Right cardiac atrium (tissue), 5 donors: ENCODE data around the gene KCNK7. TPM values are rescaled to one million over a fixed set of nuclear protein-coding genes. Genes with fewer than 3 reads are reported as not detected.

Experiments used
- ATAC-seq, 2 donors: fragments of 200-7000 bp; cut with Tn5 transposase; one replicate each; pipeline versions ENCODE4 v1.8.0 to v1.9.1; 2020; ENCODE audit warnings: moderate library complexity in 2 of 2, mild to moderate bottlenecking in 1 of 2
- DNase-seq, 3 donors: peaks; one replicate each; pipeline ENCODE4 v3.0.0-alpha.2; 2020
- H3K27ac ChIP-seq: one replicate; pipeline ENCODE4 v1.5.1; 2013; ENCODE audit warnings: mild to moderate bottlenecking, low read length, control low read depth, moderate library complexity
- H3K27me3 ChIP-seq: one replicate; pipeline ENCODE4 v1.6.1; 2013; ENCODE audit not compliant: control insufficient read depth, insufficient read depth
- H3K4me1 ChIP-seq: one replicate; pipeline ENCODE4 v1.6.1; 2013; ENCODE audit warnings: low read length; ENCODE audit not compliant: control insufficient read depth, insufficient read depth
- H3K4me3 ChIP-seq: one replicate; pipeline ENCODE4 v1.5.1; 2013; ENCODE audit warnings: low read length, control low read depth
- H3K9me3 ChIP-seq: one replicate; pipeline ENCODE4 v1.6.1; 2013; ENCODE audit warnings: low read length; ENCODE audit not compliant: control insufficient read depth
- WGBS: extraction: QIAGEN DNeasy Blood & Tissue Kit; methylation state at CpG from one replicate; pipeline ENCODE4 v1.1.7; 2013; 5-methylcytosine and 5-hydroxymethylcytosine counted together
- intact Hi-C, 4 donors: fragments of 100-400 bp; cut with DNase I; formaldehyde crosslinking; loops; one replicate each; pipeline versions ENCODE4 v1.11.0 to v1.14.0; 2022 to 2023
- polyA plus RNA-seq: library from polyadenylated mRNA; stranded (reverse); fragments of 200-250 nt; gene quantifications from one replicate; pipeline ENCODE4 v1.2.3, GENCODE V29; 2013
- total RNA-seq, 4 donors: library from RNA; stranded (reverse); fragmentation: NEBNext Ultra II Directional; extraction: Animal tissue kit (Norgen Biotek cat#: 25700); gene quantifications; one replicate each; pipeline ENCODE4 v1.2.1, GENCODE V29; 2021
- donor health status: healthy with polysubstance abuse.
- donor health status: DM: no; HTN: yes; CAD: no.
- donor health status: DM: no; HTN: no; CAD: no.
- donor health status: DM: no; HTN: yes; CAD: no; lungs with severe emphysema.
- donor health status: DM: yes; HTN: yes; CAD: no.

Gene KCNK7
- total and polyA plus RNA-seq, 5 donors = 0.18 to 0.88 (median 0.31) TPM

DNA sequence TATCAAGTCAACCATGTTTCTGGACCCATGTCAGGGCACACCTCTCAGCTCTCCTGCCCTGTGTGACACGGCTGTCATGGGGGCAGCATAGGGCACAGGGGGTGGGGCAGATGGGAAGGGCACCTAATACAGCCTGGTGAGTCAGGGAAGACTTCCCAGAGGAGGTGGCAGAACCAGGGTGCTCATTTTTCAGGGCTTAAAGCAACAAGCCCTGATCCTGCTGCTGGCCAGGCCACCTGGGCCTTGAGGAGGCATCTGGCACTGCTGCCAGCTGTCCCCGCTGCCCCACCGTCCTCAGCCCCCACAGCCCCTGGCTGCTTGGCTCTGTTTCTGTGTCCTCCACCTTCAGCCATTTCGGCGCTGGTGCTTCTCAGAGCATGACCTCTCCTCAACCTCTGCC is 14.1 kb upstream of the KCNK7 start:
- intact Hi-C loops = loop anchor here in 2 of 4 donors (5.0 to 10.0 kb wide), 2 partner anchors 32 to 65 kb away; partner anchors contain the start of gene EHBP1L1 (in 1 of the 2)
- Histone ChIP-seq H3K4me1 (peaks cover 11% of the 10 kb centered on the region), H3K9me3 (no peaks in the 10 kb centered on the region), H3K27ac (no peak overlapping the region), H3K4me3 (no peak overlapping the region), H3K27me3 (no peaks in the 10 kb centered on the region)
- no peak for ATAC-seq
- DNase-seq = no peak
- WGBS = 78% methylated on average over 5 of the region's 5 CpGs

DNA sequence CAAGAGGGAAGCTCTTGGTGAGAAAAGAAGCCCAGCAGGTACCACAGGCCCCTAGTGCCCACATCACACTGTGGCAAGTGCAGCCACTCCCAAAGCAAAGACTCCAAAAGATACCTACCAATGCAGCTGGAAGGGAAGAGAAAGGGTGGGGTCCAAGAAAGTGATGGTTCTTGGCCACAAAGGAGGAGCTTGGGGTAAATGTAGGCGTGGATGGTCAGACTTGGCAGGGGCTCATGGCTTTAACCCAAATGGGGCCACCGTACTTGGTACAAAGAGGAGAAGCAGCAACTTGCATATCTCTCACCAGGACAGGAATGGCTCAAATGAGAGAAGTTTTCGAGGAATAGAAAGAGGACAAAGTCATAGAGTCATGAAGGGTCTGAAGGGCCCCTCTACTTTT is 13.6 kb upstream of the KCNK7 start:
- Histone ChIP-seq H3K27me3 (no peaks in the 10 kb centered on the region), H3K9me3 (no peaks in the 10 kb centered on the region), H3K4me3 (no peak overlapping the region), H3K4me1 (peaks cover 11% of the 10 kb centered on the region), H3K27ac (no peak overlapping the region)
- 38% methylated on average over 3 of the region's 3 CpGs for WGBS
- intact Hi-C loops = loop anchor here in 2 of 4 donors (10.0 kb wide), 1 partner anchor 64 kb away; no protein-coding TSS in a partner anchor
- ATAC-seq (no peak), DNase-seq (no peak)

DNA sequence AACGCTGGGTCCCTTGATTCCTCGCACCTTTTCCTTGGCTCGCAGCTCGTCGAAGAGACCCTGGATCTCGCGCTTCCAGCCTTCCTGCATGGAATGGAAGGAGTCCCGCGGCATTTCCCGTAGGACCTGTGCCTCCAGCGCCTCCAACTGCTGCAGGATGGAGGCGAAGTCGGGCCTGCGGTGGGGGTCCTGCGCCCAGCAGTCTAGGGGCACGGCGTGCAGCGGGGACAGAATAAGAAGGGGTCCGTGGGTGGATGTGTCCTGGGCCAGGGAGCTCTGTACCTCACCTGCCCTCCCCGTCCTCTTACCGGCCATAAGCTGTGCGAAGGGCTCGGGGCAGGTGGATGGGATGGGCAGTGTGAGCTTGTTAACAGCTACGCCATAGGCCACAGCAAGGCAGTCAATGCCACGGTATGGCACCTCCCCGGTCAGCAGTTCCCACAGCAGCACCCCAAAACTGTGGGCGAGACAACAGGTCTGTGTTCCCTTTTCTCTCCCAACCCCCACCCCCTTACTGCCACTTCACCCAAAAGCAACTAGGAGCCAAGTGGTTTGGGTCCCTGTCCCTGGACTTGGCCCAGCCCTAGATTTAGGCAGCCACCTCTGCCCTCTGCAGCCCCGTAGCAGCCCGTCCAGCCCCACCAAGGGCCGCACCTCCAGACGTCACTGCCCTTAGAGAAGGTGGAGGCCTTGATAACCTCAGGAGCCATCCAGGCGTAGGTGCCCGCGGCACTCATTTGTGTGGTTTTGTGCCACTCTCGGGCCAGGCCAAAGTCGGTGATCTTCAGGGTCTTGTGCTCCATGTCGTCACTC is 12.2 kb upstream of the KCNK7 start:
- no peak for ATAC-seq
- intact Hi-C loops = loop anchor here in 2 of 4 donors (10.0 kb wide), 1 partner anchor 63 kb away; no protein-coding TSS in a partner anchor
- 74% methylated on average over 37 of the region's 37 CpGs for WGBS
- H3K4me1 ChIP-seq = peaks cover 11% of the 10 kb centered on the region
- peak overlapping the region; percentile 33 for H3K27ac ChIP-seq
- no peaks in the 10 kb centered on the region for H3K27me3 ChIP-seq
- no peak overlapping the region for H3K4me3 ChIP-seq
- H3K9me3 ChIP-seq = no peaks in the 10 kb centered on the region
- no peak for DNase-seq

DNA sequence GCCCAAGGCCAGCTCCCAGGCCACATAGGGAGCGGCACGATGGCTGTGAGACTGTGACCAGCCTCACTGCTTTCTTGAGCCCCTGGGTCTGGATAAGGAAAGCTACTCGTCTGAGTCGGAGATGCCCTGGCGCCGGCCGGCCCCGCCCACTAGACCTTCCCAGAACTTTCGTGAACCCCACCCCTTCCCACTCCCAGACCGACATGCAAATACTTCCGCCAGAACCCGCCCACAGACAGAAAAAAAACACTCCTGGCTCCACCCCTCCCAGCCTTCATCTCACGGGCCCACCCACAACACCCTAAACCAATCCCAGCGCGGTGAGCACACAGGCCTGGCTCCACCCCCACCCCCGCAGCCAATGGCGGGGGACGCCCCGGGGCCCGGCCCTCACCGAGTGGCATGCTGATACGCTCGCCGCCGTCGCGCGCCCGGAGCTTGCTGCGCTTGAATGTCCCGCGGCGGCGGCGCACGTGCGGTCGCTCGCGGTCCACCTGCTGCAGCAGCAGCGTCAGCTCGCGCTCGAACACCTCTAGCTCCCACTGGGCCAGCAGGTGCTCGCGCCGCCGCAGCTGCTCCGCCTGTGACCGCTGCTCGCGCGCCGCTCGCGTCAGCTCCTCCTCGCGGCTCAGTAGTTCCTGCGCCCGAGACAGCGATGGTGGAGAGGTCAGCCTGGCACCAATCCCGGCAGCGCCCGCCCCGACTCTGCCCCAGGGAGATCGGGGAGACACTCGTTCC is 11.4 kb upstream of the KCNK7 start:
- peak; percentile 96 to 97 for ATAC-seq
- DNase-seq = peak; percentile 93 to 98 (median 98)
- WGBS = 17% methylated on average over 67 of the region's 67 CpGs
- no peaks in the 10 kb centered on the region for H3K9me3 ChIP-seq
- H3K4me3 ChIP-seq = no peak overlapping the region
- H3K27me3 ChIP-seq = no peaks in the 10 kb centered on the region
- intact Hi-C loops = loop anchor here in 2 of 4 donors (10.0 kb wide), 1 partner anchor 62 kb away; no protein-coding TSS in a partner anchor
- H3K4me1 ChIP-seq = peaks cover 11% of the 10 kb centered on the region
- peak overlapping the region; percentile 46 for H3K27ac ChIP-seq

DNA sequence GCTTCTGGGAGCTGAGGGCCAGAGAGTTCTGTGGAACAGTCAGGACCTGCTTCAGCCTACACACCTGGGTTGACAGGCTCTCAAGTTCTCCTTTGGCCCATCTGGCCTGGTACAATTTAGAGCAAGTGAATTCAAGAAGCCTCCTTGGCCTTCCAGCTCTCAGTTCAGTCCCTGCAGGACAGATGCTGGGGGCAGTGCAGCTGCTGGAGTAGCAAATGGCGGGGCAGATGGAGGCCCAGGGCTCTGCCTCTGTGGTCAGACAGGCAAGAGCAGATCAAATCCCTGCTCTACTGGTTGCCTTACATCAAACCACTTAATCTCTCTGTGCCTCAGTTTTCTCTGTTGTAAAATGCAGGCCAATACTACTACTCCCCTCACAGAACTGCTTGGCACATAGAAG is 8.7 kb upstream of the KCNK7 start:
- 100% methylated on average over 1 of the region's 1 CpG for WGBS
- Histone ChIP-seq H3K4me1 (peaks cover 10% of the 10 kb centered on the region), H3K27me3 (no peaks in the 10 kb centered on the region), H3K27ac (no peak overlapping the region), H3K4me3 (no peak overlapping the region), H3K9me3 (no peaks in the 10 kb centered on the region)
- ATAC-seq (no peak), DNase-seq (no peak)
- intact Hi-C loops = loop anchor here in 2 of 4 donors (10.0 kb wide), 1 partner anchor 59 kb away; no protein-coding TSS in a partner anchor

DNA sequence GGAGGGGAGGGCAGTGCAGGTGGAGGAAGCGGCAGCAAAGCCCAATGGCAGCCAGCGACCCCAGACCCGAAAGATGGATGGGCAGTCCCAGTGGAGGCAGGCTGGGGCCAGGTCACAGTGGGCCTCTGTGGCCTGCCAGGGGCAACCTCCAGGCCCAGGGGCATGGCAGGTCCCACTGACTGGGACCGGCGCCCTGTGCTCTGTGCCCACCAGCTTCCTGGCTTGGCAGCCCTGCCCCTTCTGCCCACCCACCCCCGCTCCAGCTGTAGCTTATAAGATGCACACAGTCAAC is 4.3 kb upstream of the KCNK7 start:
- peak in 1 of 3 donors; percentile 48 for DNase-seq
- Histone ChIP-seq H3K4me3 (no peak overlapping the region), H3K27ac (no peak overlapping the region), H3K4me1 (no peaks in the 10 kb centered on the region), H3K9me3 (no peaks in the 10 kb centered on the region), H3K27me3 (no peaks in the 10 kb centered on the region)
- intact Hi-C loops = loop anchor here in 2 of 4 donors (10.0 kb wide), 1 partner anchor 55 kb away; no protein-coding TSS in a partner anchor
- ATAC-seq = no peak
- WGBS = 92% methylated on average over 6 of the region's 6 CpGs

DNA sequence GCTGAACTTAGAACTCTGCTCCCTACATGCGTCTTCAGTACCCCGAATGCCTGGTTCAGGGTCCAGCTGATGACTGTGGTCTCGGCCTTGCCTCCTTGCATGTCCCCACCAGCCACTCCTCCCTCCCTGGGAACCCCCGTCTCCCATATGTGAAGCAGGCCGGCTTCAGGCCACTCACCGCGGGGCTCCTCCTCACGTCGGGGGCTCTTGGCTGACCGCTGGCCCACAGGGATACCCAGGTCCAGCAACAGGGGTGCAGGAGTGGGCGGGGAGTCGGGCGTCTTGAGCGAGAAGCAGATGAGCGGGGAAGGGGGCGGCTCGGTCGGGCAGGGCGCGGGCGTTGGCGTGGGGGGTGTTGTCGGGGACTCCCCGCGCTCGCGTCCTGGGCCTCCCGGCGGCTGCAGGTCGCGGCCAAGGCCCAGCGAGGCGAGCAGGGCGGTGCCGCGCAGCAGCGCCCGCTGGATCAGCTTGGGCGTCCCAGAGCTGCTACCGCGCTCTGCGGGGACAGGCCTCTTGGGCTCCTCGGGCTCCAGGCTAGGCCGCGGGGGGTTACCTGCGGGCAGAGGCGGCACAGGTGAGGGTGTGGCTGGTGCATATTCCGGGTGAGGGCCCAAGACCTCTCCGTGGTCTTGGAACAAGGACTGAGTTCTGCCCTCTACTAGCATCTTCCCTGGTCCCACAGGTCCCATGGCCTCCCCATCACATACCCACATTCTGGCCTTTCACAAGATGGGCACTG is 3.8 kb upstream of the KCNK7 start:
- DNase-seq (peak in 1 of 3 donors; percentile 57), ATAC-seq (no peak)
- no peaks in the 10 kb centered on the region for H3K4me1 ChIP-seq
- H3K4me3 ChIP-seq = no peak overlapping the region
- H3K9me3 ChIP-seq = no peaks in the 10 kb centered on the region
- no peak overlapping the region for H3K27ac ChIP-seq
- 81% methylated on average over 49 of the region's 49 CpGs for WGBS
- no peaks in the 10 kb centered on the region for H3K27me3 ChIP-seq
- intact Hi-C loops = no loop called here

DNA sequence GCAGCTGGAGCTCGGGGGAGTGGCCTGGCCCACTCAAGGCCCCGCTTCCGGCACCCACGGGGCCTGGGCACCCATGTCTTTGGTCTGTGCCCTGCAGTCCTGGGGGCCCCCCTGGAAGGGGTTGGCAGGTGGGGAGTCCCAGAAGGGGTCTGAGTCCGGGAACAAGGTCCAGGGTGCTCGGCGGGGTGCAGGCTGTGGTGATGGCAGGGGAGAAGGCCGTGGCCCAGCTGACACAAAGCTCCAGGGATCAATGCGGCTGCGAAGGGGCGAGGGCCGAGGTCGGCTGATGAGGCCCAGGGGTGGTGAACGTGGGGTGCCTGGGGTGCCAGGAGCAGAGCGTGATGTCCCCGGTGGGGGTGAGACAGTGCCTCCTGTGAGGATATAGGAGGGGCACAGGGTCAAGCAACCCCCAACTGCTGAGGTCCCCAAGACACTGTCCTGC is 2.7 kb upstream of the KCNK7 start:
- 87% methylated on average over 16 of the region's 16 CpGs for WGBS
- DNase-seq = no peak
- no peak for ATAC-seq

DNA sequence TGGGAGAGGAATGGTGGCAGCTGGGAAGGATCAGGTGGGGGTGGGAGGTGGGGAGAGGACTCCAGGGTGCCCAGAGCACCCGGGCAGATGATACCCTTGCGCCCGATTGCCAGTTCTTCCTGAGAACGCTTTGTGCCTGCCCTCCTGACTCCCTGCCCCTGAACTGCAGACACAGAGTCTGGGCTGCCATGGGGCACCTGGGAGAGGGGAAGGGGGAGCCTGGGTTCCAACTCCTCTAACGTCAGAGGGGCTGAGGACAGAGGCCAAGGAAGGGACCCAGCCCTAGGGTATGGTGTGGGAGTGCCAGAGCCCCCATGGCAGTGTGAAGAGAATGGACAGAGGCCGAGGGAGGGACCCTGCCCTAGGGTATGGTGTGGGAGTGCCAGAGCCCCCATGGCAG is 920 bp upstream of the KCNK7 start:
- intact Hi-C loops = no loop called here
- no peaks in the 10 kb centered on the region for H3K4me1 ChIP-seq
- DNase-seq (no peak), ATAC-seq (no peak)
- H3K9me3 ChIP-seq = no peaks in the 10 kb centered on the region
- no peaks in the 10 kb centered on the region for H3K27me3 ChIP-seq
- no peak overlapping the region for H3K27ac ChIP-seq
- 76% methylated on average over 6 of the region's 6 CpGs for WGBS
- no peak overlapping the region for H3K4me3 ChIP-seq

More for the DNA sequence above, 2.7 kb upstream of the KCNK7 start:
- no peaks in the 10 kb centered on the region for H3K9me3 ChIP-seq
- H3K4me1 ChIP-seq = no peaks in the 10 kb centered on the region
- H3K4me3 ChIP-seq = no peak overlapping the region
- H3K27me3 ChIP-seq = no peaks in the 10 kb centered on the region
- intact Hi-C loops = no loop called here
- no peak overlapping the region for H3K27ac ChIP-seq

DNA sequence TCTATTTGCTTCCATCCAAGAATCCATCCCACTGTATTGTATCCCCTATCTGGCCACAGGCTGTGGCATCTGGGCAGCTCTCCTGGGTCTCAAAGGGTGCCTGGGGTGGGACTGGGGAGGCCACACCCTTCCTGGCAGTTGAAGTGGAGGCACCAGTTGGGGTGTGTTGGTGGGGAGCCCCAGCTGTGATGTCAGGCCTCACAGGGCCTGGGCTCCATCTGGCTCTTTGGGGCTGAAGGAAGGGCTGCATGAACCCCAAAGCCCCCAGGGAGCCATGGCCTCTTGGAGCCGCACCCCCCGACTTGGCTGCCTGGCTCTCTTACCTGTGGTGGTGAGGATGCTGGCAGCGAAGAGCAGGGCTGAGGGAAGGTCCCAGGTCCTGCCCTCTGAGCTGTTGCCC is 469 bp downstream of the KCNK7 start:
- intact Hi-C loops = no loop called here
- no peaks in the 10 kb centered on the region for H3K4me1 ChIP-seq

More for the DNA sequence above, 469 bp downstream of the KCNK7 start:
- Histone ChIP-seq H3K27ac (no peak overlapping the region), H3K4me3 (no peak overlapping the region), H3K27me3 (no peaks in the 10 kb centered on the region), H3K9me3 (no peaks in the 10 kb centered on the region)
- 78% methylated on average over 3 of the region's 3 CpGs for WGBS
- DNase-seq = no peak
- ATAC-seq = no peak
